HUES6 (cell line): ENCODE data around the gene FAM81A.

ENCODE experiments used
- H3K27ac ChIP-seq: 2 replicates; pipeline ENCODE4 v1.7.0; 2013; ENCODE audit warnings: low read depth, mild to moderate bottlenecking, low read length, inconsistent platforms
- H3K27me3 ChIP-seq: 2 replicates; pipeline ENCODE4 v1.6.1; 2013; ENCODE audit warnings: low read length; ENCODE audit not compliant: control insufficient read depth, insufficient read depth
- H3K36me3 ChIP-seq: 2 replicates; pipeline ENCODE4 v1.6.1; 2013; ENCODE audit warnings: low read length; ENCODE audit not compliant: control insufficient read depth, insufficient read depth
- H3K4me1 ChIP-seq: 2 replicates; pipeline ENCODE4 v1.6.1; 2013; ENCODE audit warnings: low read length; ENCODE audit not compliant: control insufficient read depth, insufficient read depth
- H3K4me3 ChIP-seq: 2 replicates; pipeline ENCODE4 v1.5.1; 2013; ENCODE audit warnings: low read depth, low read length
- H3K9ac ChIP-seq: one replicate; pipeline ENCODE4 v1.6.1; 2013; ENCODE audit warnings: mild to moderate bottlenecking, low read length
- H3K9me3 ChIP-seq: 2 replicates; pipeline ENCODE4 v1.6.1; 2013; ENCODE audit warnings: low read depth, low read length; ENCODE audit not compliant: control insufficient read depth, insufficient read depth

FAM81A gene

GRCh38 chr15:59401824-59402569 is 36.0 kb upstream of the FAM81A start:
- Histone ChIP-seq H3K36me3 (no peaks in the 10 kb centered on the region), H3K9me3 (no peaks in the 10 kb centered on the region), H3K27me3 (peaks cover 22% of the 10 kb centered on the region), H3K27ac (no peak overlapping the region), H3K4me1 (peaks cover 36% of the 10 kb centered on the region), H3K9ac (no peak overlapping the region), H3K4me3 (no peak overlapping the region; the same call in 1 of the 2 replicates)

GRCh38 chr15:59405079-59405478 is 32.9 kb upstream of the FAM81A start:
- no peaks in the 10 kb centered on the region for H3K36me3 ChIP-seq
- no peak overlapping the region for H3K9ac ChIP-seq
- peaks cover 12% of the 10 kb centered on the region for H3K27me3 ChIP-seq
- H3K9me3 ChIP-seq = no peaks in the 10 kb centered on the region
- no peak overlapping the region for H3K27ac ChIP-seq
- H3K4me1 ChIP-seq = peaks cover 26% of the 10 kb centered on the region
- no peak overlapping the region for H3K4me3 ChIP-seq

- Histone ChIP-seq H3K27ac (no peak overlapping the region), H3K9ac (no peak overlapping the region), H3K27me3 (peaks cover 6% of the 10 kb centered on the region; the same call in 1 of the 2 replicates)
Observed at GRCh38 chr15:59406446-59406845, 31.5 kb upstream of the FAM81A start.

GRCh38 chr15:59407946-59408345 is 30.0 kb upstream of the FAM81A start:
- Histone ChIP-seq H3K9ac (no peak overlapping the region), H3K27me3 (peaks cover 6% of the 10 kb centered on the region; the same call in 1 of the 2 replicates), H3K9me3 (no peaks in the 10 kb centered on the region), H3K36me3 (no peaks in the 10 kb centered on the region), H3K27ac (no peak overlapping the region), H3K4me3 (no peak overlapping the region), H3K4me1 (peaks cover 12% of the 10 kb centered on the region)

More at GRCh38 chr15:59406446-59406845, 31.5 kb upstream of the FAM81A start:
- H3K4me1 ChIP-seq = peaks cover 14% of the 10 kb centered on the region
- no peaks in the 10 kb centered on the region for H3K9me3 ChIP-seq
- no peaks in the 10 kb centered on the region for H3K36me3 ChIP-seq
- no peak overlapping the region for H3K4me3 ChIP-seq

- no peaks in the 10 kb centered on the region for H3K36me3 ChIP-seq
- H3K27ac ChIP-seq = no peak overlapping the region
- peaks cover 9% of the 10 kb centered on the region; the same call in 1 of the 2 replicates for H3K4me1 ChIP-seq
- H3K9me3 ChIP-seq = no peaks in the 10 kb centered on the region
- no peak overlapping the region for H3K4me3 ChIP-seq
- peaks cover 6% of the 10 kb centered on the region; the same call in 1 of the 2 replicates for H3K27me3 ChIP-seq
- no peak overlapping the region for H3K9ac ChIP-seq
Observed at GRCh38 chr15:59410391-59410896, 27.5 kb upstream of the FAM81A start.

- no peak overlapping the region for H3K27ac ChIP-seq
- no peak overlapping the region for H3K9ac ChIP-seq
- peaks cover 9% of the 10 kb centered on the region; the same call in 1 of the 2 replicates for H3K4me1 ChIP-seq
- no peak overlapping the region for H3K4me3 ChIP-seq
- H3K27me3 ChIP-seq = peaks cover 7% of the 10 kb centered on the region; the same call in 1 of the 2 replicates
- H3K36me3 ChIP-seq = no peaks in the 10 kb centered on the region
- H3K9me3 ChIP-seq = no peaks in the 10 kb centered on the region
Observed at GRCh38 chr15:59413577-59413976, 24.4 kb upstream of the FAM81A start.

GRCh38 chr15:59416816-59417215 is 21.2 kb upstream of the FAM81A start:
- no peak overlapping the region for H3K27ac ChIP-seq

GRCh38 chr15:59419170-59419569 is 18.8 kb upstream of the FAM81A start:
- Histone ChIP-seq H3K4me1 (peaks cover 7% of the 10 kb centered on the region), H3K4me3 (no peak overlapping the region), H3K27me3 (peaks cover 13% of the 10 kb centered on the region), H3K36me3 (no peaks in the 10 kb centered on the region), H3K9me3 (no peaks in the 10 kb centered on the region), H3K9ac (no peak overlapping the region), H3K27ac (no peak overlapping the region)

More at GRCh38 chr15:59416816-59417215, 21.2 kb upstream of the FAM81A start:
- H3K9ac ChIP-seq = no peak overlapping the region
- no peak overlapping the region for H3K4me3 ChIP-seq
- peaks cover 8% of the 10 kb centered on the region; the same call in 1 of the 2 replicates for H3K27me3 ChIP-seq
- no peaks in the 10 kb centered on the region for H3K36me3 ChIP-seq
- no peaks in the 10 kb centered on the region for H3K9me3 ChIP-seq
- H3K4me1 ChIP-seq = peaks cover 16% of the 10 kb centered on the region

- Histone ChIP-seq H3K9ac (no peak overlapping the region), H3K27ac (no peak overlapping the region)
Observed at GRCh38 chr15:59420108-59420507, 17.9 kb upstream of the FAM81A start.

GRCh38 chr15:59420986-59421618 is 16.9 kb upstream of the FAM81A start:
- Histone ChIP-seq H3K9me3 (no peaks in the 10 kb centered on the region), H3K27ac (no peak overlapping the region), H3K4me1 (peaks cover 7% of the 10 kb centered on the region), H3K4me3 (no peak overlapping the region), H3K36me3 (no peaks in the 10 kb centered on the region), H3K9ac (no peak overlapping the region), H3K27me3 (peaks cover 16% of the 10 kb centered on the region)

More at GRCh38 chr15:59420108-59420507, 17.9 kb upstream of the FAM81A start:
- no peak overlapping the region for H3K4me3 ChIP-seq
- no peaks in the 10 kb centered on the region for H3K9me3 ChIP-seq
- no peaks in the 10 kb centered on the region for H3K36me3 ChIP-seq
- peaks cover 17% of the 10 kb centered on the region for H3K27me3 ChIP-seq
- peaks cover 7% of the 10 kb centered on the region for H3K4me1 ChIP-seq

- H3K4me3 ChIP-seq = no peak overlapping the region
- H3K36me3 ChIP-seq = no peaks in the 10 kb centered on the region
- H3K27me3 ChIP-seq = peaks cover 9% of the 10 kb centered on the region
- H3K4me1 ChIP-seq = peaks cover 7% of the 10 kb centered on the region
- H3K27ac ChIP-seq = no peak overlapping the region
- H3K9me3 ChIP-seq = peaks cover 4% of the 10 kb centered on the region; the same call in 1 of the 2 replicates
- H3K9ac ChIP-seq = no peak overlapping the region
Observed at GRCh38 chr15:59424616-59425015, 13.4 kb upstream of the FAM81A start.
